Bone marrow (tissue), 2 donors: ENCODE results near the gene TRAK2.
"Not testable (repeated sequence)": the region's sequence is repeated elsewhere in the genome, so short reads cannot be mapped to it uniquely, and the experiment has no call there.

ENCODE experiments used
- DNase-seq, 2 donors: peaks; one replicate each; lab custom pipeline; 2025; lab: John Stamatoyannopoulos, UW

Gene TRAK2

DNA sequence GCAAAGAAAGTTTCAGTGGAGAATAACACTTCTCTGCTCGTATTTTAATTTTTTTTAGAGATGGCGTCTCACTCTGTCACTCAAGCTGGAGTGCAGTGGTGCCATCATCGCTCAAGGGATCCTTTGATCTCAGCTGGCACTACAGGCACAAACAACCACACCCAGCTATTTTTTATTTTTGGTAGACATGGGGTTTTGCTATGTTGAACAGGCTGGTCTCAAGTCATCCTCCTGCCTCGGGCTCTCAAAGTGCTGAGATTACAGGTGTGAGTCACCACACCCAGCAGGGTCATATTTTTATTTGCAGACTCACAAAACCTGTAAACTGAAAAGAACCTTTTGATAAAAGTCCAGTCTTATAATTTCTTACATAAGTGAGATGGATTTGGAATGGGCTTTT is 2.6 kb downstream of the TRAK2 start:
- no peak for DNase-seq

DNA sequence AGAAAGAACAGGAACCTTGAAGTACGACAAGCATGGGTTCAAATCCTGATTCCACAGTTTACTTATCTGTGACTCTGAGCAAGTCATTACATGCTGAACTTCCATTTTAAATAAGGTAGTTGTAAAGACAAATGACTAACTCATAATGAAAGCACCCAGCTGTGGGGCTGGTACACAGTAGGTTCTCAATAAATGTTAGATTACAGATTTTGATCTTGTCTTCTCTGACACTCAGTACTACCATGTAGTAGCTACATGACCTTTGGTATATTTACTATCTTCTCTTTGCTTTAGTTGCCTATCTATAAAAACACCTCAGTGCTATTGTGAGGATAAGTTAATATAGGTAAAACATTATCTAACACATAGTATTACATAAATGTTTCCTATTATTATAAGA is 3.2 kb downstream of the TRAK2 start:
- no peak for DNase-seq

DNA sequence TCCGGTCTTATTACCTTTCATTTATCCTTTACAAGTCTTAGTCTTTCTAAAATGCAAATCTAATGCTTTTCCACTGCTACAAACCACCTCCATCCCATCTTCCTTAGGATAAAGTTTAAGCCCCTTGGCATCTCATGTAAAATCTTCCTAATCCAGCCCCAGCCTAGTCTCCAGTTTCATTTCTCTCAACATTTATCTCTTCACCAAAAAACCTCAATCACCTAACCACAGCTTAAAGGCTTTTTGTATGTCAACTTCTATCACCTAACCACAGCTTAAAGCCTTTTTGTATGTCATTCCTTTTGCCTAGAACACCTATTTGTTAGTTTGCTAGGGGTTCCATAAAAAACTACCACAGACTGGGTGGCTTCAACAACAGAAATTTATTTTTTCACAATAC is 4.2 kb downstream of the TRAK2 start:
- no peak for DNase-seq

DNA sequence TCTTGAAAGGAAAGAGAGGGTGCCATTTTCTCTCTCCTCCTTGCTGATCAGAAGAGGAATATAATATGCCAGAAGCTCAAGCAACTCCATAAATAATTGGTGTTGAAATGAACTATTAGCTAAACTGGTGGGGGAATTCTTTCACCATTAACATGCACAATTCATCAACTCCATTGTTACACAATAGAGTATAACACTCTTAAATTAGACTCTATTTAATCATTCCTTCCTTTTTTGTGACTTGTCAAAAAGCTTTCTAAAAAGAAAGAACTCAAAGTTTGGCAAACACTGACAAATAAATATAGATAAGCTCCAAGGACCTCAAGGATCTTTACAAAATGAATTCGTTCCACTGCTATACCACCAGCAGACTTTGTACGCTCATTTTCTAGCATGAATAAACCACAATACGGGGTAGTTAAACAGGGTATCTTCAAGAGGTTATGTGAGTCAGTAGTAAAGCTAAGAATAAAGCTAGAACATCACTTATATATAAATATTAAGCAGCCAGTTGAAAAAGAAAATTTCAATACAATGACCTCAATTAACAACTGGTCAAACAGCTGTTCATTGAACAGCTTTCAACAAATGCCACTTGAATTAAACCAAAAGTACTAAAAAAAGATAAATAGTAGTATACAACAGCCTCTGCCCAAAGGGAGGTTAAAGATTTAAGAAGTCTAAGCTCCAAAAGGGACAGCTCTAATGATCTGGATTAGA is 6.4 kb downstream of the TRAK2 start:
- no peak for DNase-seq

DNA sequence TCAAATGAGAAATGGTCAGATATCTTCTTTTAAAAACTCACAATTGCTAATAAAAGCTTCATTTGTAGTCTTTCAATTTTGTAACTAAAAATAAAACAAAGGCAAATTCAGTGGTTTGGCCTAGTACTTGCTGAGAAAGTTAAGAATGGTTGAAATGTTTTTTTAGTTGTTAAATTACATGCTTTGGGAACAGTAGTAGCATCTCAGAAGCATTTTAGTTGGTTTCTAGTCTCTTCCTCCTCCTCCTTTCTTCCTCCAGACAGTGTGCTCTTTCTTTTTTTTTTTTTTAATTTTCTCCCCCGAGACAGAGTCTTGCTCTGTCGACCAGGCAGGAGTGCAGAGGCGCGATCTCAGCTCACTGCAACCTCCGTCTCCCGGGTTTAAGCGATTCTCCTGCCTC is 9.8 kb downstream of the TRAK2 start:
- DNase-seq = no peak

DNA sequence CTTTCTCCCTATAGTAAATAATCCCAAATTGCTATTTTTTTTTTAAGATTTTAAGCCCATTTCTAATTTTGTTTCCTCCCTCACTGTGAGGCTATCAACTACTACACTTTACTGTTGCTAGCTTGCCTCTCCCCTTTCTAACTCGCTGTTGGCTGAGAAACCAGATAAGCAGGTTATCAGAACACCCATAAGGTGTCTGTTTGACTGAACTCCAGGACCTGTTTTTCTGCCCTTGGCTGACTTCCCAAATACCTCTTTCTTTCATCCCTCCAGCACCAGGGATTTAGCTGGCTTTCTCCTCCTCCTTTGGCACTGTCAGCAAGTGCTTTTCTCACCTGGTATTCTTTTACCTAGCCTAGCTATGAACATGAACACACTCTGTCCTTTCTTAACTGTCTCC is 11.1 kb downstream of the TRAK2 start:
- DNase-seq = no peak

DNA sequence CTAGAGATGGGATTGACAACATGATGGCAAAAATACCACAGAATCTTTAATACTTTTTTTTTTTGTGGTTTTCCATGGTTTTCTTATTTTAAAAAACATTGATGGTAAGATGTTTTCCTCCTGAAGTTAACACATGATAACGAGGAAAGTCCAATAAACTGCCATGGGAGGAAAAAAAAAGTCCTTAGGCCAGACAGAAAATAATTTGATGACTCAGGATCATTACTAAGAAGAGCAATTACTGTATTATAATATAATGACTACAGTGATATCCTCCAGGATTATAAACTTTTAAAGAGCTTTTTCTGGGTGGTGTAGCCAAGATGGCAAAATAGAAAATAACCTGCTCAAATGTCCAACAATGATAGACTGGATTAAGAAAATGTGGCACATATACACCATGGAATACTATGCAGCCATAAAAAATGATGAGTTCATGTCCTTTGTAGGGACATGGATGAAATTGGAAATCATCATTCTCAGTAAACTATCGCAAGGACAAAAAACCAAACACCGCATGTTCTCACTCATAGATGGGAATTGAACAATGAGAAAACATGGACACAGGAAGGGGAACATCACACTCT is 11.8 kb downstream of the TRAK2 start:
- not testable (repeated sequence) for DNase-seq

DNA sequence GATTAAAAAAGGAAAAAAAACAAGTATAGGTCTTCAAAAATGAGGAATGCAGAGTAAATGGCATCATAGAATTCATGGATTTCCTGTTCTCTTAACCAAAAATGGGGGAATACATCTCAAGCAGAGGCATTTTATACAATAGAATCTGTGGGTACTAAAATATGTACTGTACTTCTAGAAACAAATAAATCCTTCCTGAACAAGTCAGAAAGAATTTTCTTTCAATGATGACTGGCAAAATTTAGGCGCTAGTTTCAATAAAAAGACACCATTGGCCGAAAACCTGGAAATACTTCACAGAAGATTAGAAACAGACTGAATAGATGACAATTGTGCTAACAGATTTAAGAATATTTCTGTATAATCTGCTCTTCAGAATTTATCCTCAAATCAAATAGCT is 15.1 kb downstream of the TRAK2 start:
- DNase-seq = no peak

DNA sequence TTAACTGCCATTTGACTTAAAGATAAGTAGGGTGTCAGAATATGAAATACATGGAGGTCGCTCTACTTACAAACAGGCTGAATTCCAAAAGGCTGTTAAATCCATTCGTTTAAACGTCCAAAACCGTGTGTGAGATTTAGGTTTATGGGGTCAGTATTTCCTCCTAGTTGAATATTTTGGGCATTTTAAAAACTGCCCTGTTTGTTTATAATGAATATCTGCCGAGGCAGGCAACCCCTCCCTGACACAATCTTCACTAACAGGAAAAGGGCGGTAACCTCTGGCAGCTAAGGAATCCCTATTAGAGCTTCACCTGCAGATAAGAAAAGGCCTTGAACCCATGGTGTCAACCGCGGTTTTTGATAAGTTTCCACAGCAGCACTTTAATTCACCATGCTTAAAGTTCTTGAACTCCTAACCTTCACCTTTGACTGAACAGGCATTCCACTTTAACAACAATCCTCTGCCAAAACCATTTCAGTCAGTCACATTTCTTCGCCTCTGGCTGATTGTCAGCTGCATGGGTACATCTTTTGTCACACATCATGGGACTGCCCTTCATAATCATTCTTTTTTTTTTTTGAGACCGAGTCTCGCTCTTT is 17.8 kb downstream of the TRAK2 start:
- DNase-seq = no peak

DNA sequence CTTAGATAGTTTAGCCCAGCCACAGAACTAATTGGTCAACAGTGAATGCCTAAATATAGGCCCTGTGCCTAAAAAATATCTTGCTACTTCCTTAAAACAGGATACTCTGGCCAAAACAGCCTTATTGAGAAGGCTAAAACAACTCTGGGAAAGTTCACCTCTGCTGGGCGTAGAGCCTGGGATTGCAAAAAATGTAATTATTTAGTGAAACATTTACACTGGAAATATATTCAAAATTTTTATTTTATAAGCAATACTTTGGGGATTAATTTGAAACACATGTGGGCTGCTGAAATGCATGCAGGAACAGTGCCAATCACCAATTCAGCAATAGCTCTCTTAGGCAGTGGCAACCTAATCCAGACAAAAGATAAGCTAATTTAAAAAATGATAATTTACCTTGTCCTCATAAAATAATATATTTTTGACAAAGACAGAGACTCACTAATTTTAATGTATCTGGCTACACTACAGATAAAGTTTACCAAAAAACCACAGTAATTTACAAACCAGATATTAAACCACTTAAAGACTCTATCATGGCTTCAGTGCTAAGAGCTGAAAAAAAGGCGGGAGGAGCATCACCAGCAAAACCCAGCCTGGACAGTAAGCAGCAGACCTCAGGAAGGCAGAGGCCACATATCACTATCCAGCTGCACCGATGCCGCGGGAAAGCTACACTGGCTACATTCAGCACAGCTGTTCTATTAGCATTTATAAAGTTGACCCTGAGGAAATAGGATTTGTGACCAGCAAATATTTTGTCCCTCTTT is 18.5 kb downstream of the TRAK2 start:
- no peak for DNase-seq

DNA sequence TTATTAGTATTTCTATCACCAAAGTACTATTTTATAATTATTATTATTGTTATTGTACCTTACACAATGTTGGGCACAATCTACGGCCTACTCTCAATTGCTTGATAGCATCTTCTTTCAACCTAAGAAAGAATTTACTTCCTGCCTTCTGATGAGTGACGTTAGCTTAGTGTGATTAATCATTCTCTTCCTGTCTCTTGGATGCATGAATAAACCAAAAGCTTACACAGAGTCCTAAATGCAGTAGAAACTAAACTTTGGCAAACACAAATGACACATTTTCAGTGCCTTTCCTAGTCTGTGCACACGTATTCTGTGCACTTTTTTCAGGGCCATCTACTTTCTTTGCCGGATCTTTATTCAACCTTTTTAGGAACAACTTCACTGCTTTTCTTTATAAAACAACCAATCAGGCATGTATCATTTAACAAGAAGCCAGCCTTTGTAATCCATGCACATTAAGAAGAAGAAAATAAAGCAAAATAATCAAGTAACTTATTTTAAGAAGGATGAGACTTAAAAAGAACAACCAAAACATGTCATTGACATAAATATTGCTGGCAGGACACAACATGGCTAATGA is 19.1 kb downstream of the TRAK2 start:
- peak in 1 of 2 donors; percentile 82 for DNase-seq

DNA sequence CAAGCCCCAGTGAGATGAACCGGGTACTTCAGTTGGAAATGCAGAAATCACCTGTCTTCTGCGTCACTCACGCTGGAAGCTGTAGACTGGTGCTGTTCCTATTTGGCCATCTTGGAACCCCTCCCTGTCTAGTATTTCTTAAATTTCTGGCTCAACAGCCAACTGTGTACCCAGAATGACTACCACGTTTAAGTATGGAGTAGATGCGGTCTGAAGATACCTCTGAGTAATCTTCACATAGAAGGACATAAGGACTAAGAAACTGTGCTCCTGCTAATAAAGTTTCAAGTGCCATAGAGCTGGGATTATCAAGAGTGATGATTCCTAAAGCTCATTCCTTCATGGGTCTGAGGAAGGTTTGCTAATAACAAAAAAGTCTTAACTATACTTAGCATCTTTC is 20.4 kb downstream of the TRAK2 start:
- no peak for DNase-seq

DNA sequence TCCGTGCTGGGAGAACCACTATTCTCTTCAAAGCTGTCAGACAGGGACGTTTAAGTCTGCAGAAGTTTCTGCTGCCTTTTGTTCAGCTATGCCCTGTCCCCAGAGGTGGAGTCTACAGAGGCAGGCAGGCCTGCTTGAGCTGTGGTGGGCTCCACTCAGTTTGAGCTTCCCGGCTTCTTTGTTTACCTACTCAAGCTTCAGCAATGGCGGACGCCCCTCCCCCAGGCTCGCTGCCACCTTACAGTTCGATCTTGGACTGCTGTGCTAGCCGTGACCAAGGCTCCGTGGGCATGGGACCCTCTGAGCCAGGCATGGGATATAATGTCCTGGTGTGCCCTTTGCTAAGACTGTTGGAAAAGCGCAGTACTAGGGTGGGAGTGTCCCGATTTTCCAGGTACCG is 20.9 kb downstream of the TRAK2 start:
- not testable (repeated sequence) for DNase-seq

DNA sequence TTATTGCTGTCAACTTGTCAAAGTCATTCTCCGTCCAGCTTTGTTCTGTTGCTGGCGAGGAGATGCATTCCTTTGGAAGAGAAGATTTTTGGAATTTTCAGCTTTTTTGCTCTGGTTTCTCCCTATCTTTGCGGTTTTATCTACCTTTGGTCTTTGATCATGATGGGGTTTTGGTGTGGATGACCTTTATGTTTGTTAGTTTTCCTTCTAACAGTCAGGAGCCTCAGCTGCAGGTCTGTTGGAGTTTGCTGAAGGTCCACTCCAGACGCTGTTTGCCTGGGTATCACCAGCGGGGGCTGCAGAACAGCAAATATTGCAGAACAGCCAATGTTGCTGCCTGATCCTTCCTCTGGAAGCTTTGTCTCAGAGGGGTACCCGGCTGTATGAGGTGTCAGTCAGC is 21.4 kb downstream of the TRAK2 start:
- DNase-seq = not testable (repeated sequence)

DNA sequence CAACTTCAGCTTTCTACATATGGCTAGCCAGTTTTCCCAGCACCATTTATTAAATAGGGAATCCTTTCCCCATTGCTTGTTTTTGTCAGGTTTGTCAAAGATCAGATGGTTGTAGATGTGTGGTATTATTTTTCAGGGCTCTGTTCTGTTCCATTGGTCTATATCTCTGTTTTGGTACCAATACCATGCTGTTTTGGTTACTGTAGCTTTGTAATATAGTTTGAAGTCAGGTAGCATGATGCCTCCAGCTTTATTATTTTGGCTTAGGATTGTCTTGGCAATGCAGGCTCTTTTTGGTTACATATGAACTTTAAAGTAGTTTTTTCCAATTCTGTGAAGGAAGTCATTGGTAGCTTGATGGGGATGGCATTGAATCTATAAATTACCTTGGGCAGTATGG is 22.9 kb downstream of the TRAK2 start:
- DNase-seq = not testable (repeated sequence)

DNA sequence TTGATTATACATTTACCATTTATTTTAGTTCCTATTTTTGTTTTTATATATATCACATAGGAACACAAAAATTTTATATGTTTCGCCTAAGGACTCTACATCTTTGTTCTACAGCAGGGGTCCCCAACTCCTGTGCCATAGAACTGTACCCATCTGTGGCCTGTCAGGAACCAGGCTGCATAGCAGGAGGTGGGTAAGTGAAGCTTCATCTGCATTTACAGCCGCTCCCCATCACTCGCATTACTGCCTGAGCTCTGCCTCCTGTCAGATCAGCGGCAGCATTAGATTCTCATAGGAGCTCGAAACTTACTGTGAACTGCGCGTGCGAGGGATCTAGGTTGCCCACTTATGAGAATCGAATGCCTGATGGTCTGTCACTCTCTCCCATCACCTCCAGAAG is 25.3 kb downstream of the TRAK2 start:
- no peak for DNase-seq

DNA sequence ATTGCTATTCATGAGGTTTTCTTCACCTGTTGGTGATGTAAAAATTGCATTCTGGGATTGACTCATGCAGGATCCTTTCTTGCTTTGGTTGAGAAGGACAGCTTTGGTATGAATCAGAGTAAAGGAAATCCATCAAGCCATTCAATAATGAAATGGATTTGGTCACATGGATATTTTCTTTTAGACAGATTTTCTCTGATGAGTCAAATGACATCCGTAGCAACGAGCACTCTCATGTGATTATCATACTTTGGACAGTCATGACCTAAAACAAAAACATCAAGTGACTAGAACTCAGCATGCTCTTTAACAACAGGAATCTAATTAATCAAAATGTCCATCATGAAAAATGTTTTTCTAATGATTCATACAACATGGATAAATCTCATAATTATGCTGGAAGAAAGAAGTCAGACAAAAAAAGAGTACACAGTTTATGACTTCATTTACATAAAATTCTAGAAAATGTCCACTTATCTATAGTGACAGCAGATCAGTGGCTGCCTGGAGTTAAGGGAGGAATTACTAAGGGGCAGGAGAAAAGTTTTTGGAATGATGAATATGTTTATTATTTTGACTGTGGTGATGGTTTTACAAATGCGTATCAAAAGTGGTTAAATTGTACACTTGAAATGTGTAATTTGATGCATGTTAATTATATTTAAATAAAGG is 30.7 kb downstream of the TRAK2 start:
- no peak for DNase-seq

DNA sequence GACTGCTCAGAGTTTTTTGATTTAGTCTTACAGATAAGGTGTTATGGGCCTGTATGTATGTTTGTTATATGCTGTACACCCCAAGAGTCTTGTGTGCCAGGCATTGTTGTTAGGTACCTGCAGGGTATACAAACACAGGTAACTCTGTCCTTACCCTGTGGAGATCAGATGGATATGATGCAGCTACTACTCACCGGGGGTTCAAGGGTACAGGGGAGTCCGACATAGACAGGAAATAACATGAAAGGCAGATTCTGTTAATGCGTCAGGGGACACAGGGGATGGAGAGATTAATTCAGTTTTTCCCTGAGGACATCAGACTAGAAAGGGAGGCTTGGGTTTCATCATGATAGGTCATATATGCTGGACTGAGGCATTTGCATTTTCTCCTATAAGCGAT is 31.3 kb downstream of the TRAK2 start:
- no peak for DNase-seq

DNA sequence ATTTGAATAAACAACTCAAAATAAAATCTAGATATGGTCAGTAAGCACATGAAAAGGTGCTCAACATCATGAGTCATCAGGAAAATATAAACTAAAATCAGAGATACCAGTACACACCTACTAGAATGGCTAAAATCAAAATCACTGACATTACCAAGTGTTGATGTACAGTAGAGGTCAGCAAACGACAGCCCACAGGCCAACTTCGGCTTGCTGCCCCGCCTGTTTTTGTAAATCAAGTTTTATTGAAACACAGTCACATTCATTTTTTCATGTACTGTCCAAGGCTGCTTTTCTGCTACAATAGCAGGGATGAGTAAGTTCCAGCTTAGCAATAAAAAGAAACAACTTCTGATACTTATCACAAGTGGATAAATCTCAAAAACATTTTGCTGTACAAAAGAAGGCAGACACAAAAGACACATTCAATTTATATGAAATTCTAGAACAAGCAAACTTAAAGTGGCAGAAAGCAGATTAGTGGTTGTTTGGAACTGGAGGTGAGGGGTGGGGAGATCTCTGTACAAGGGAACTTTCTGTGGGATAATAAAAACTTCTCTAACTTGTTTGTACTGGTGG is 32.1 kb downstream of the TRAK2 start:
- DNase-seq = no peak

DNA sequence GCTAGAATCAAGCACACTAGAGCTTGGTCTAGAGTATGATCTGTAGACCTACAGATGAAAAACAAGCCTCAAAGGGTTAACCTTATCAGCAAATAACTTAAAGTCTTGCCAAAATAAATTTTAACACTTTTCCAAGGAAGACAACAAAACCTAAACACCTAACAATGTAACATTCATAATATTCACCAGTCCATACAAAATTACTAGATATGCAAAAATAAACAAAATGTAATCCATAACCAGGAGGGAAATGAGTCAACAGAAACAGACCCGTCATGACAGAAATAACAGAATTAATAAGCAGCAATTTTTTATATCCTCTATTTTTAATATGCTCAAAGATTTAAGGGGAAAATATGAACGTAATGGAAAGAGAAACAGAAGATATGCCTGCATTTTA is 36.1 kb downstream of the TRAK2 start:
- DNase-seq = no peak
